ELF-1 (cell line): ENCODE results near the gene DAB2.

ENCODE experiments used
- DNase-seq: peaks from one replicate; pipeline ENCODE4 v3.0.0-alpha.2; 2016; ENCODE audit warnings: low read depth, low spot score

Gene DAB2

GRCh38 chr5:39424736-39425637 lies at the start of gene DAB2:
DAB2 (minus strand) TSS chr5:39424980; CDS start chr5:39394320, 30,660 bp downstream.
- DNase-seq: peak; percentile 93

GRCh38 chr5:39473156-39473775 lies 48.5 kb upstream of the DAB2 start:
- no peak for DNase-seq

- no peak for DNase-seq
Measured at GRCh38 chr5:39471836-39472508, 47.2 kb upstream of the DAB2 start.

GRCh38 chr5:39470811-39471210 lies 46.0 kb upstream of the DAB2 start:
- no peak for DNase-seq

DNA sequence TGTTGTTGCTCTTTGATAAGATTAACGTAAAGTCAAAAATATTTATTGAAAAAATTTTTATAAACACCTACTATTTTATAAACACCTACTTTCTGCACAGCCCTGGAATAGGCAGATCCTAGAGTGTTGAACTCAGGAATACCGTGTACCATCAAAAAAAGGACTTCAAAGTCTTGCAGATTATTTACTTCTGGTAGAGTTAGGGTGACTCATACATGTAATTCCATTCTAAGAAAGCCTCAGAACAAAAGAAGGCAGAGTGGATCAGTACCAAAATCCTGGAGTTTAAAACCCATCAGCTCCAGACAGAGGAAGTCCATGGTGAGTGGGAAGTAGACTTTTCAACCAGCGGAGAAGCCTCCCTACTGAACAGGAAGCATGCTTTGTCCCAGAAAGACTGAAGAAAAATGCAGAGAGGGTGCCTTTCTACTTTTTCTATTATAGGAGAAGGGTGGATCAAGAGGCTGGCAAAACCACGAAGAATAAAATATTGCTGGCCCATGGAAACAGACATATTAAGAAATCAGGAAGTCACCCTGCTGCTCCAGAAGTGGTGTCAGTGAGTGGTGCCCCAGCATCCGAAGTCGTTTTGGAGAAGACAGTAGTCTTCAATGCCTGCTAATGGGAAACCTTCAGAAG lies 45.1 kb upstream of the DAB2 start:
- DNase-seq: no peak

- DNase-seq: no peak
Measured at GRCh38 chr5:39469176-39469575, 44.4 kb upstream of the DAB2 start.

GRCh38 chr5:39466846-39467245 lies 42.1 kb upstream of the DAB2 start:
- DNase-seq: no peak

- DNase-seq: no peak
Measured at GRCh38 chr5:39465843-39466242, 41.1 kb upstream of the DAB2 start.

DNA sequence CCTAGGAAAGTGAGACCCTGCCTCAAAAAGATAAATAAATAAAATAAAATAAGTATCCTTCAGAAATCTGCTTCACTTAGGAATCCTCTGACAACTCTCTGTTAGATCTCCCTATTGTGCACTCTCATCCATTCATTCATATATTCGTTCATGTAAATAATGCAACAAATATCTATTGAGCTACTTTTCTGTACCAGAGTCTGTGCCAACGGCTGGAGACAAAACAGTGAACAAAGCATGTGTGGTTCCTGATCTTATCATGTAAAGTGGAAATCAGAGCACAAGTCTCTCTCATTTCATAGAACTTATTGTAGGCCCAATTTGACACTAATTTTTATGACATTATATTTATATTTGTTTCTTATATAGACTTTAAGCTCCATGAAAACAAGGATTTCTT lies 40.3 kb upstream of the DAB2 start:
- no peak for DNase-seq

- DNase-seq: no peak
Measured at GRCh38 chr5:39464088-39464487, 39.3 kb upstream of the DAB2 start.

DNA sequence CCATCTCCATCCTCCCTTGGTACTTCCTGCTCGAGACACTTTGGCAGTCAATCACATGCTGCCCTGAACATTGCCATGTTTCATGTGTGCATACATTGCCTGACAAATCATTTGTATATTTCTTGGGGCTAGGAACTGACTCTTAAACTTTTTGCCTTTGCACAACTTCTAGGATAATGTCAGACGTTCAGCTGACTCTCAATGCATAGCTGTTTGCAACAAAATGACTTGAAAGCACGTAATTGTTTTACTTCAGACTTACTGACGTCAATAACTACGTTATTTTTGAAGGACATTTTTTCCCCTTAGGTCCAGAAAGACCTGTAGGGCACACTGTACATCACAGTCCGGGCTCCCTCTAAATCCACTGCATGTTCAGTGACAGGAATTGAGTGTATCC lies 37.4 kb upstream of the DAB2 start:
- DNase-seq: no peak

GRCh38 chr5:39461007-39461682 lies 36.4 kb upstream of the DAB2 start:
- no peak for DNase-seq

DNA sequence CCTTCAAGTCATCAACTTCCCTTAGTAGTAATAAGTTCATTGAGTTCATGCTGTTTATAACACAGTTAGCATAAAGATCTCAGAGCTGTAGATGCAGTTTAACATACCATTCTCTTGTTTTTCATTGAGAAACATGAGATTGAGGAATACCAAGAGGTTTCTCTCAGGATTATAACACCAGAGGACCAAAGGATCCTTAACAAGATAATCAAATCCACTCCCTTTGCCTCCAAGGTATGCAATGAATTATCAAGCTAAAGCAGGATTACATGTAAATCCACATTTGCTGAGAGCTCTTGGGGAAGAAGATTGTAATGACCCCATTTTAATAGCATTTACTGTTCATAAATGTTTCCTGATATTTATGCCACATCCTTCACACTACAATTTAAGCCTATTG lies 35.1 kb upstream of the DAB2 start:
- DNase-seq: no peak

GRCh38 chr5:39459071-39459470 lies 34.3 kb upstream of the DAB2 start:
- no peak for DNase-seq

DNA sequence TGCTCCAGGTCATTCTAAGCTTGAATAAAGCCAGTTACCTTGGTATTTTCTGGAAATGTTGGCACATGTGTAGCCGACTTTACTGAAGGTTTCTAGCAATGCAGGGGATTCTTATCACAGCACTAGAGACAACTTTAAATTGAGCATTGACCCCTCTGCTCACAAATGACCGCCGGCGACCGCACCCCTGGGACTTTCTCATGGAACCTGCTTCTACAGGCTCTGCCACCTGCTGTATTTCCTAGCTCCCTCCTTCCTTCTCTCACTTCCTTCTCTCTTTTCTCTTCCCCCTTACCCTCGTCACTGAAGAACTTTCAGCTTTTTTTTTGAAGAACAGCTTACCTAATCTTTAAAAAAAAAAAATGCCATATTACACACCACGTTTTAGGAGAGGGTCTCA lies 30.9 kb upstream of the DAB2 start:
- DNase-seq: no peak

DNA sequence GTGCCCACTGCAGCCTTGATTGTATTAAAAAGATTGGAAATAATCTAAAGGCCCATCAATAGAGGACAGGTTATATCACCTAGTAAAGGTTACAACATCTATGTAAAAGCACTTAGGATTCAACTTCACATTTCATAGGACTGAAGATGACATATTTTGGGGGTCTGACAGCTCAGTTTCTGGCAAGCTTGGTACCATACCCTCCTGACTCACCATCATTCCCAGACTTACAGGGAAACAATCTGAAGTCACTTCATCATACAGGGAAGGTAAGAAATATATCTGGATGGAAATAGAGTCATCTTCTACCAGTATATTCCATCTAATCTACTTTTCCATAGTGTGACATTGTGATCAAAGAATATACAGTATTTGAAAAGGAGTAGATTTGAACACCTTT lies 28.8 kb upstream of the DAB2 start:
- DNase-seq: no peak

GRCh38 chr5:39452846-39453245 lies 28.1 kb upstream of the DAB2 start:
- no peak for DNase-seq

DNA sequence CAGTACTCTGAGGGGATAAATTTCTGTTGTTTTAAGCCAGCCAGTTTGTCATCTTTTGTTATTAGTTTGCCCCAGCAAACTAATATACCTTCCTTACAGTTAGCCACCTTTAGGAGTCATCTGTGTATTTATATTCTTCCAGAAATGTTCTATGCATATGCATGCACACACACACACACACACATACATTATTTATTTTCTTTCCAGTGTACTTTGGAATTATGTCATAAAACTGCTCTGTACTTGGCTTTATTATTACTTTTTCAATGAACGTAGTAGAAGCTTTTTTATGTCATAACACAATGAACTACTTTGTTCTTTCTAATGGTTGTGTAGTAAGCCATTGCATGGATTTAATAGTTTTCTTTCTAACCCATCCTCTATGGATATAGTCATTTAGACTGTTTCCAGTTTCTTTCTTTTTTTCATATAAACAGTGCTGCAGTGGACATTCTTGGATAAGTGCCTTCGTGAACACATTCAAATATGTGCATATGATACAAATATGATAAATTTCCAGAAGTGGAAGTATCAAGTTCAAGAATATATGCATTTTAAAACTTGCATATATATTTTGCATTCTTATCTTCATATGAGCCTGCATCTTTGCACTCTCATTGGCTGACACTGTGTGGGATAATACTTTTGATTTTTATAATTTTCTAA lies 26.6 kb upstream of the DAB2 start:
- DNase-seq: no peak

DNA sequence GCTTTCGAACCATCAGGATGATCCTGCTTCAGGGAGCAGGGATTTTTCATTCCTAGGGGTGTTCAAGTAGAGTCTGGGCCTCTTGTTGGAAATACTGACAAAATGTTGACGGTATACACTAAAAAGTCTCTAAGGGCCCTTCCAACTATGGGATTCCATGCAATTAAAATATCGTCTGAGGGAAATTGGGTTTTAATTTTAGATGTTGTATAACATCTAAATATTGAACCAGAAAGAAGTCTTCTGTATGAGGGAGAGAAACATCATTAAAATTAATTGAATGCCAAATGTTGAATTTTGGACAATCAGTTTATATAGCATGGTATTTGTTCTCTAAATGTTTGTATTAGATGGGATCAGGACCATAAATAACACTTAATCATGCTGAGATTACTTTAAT lies 25.7 kb upstream of the DAB2 start:
- DNase-seq: no peak

DNA sequence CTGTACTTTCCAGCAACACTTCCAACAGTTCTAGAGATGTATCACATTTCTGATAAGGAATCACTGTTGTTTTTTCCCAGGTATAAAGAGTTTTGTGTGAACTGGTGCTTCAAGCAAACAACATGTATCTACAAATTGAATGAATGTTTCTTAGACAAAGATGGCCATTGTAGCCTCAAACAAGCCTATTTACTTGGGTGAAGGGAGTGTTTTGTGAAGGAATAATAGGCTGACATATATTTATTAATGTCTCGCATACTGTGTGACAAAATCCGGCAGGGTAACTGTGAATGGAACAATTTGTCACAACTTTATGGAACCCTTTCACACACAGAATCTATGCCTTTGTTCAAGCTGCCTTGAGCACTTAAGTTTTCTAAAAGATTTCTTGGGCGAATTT lies 24.8 kb upstream of the DAB2 start:
- no peak for DNase-seq

- no peak for DNase-seq
Measured at GRCh38 chr5:39448506-39449128, 23.8 kb upstream of the DAB2 start.
